GM12872 (cell line): ENCODE results near the gene NPHP4.

Experiments
- TF ChIP-seq, protein P1 (sequence below): IDR thresholded peaks from 3 replicates; pipeline ENCODE4 v1.5.1; 2011; ENCODE audit warnings: low read depth, mild to moderate bottlenecking, low read length, moderate library complexity; ENCODE audit not compliant: insufficient read depth

Gene NPHP4

DNA sequence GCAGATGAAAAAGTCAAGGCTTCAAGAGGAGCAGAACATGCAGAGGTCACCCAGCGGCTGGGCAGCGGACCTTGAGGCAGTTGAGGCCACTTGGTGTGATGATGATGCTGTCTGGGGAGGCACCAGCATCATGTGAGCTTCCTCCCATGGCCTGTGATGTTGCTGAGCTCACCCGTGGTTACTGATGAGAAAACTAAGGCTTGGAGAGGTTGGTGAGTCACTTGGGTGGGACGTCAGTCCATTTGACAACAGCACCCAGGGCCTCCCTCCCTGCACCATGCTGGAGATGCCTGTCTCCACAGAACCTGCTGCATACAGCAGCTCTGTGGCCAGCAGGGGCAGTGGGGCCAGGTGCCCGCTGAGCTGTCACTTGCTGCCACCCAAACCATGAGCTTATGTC lies 146.8 kb downstream of the NPHP4 start:
- TF ChIP-seq, protein P1, sequence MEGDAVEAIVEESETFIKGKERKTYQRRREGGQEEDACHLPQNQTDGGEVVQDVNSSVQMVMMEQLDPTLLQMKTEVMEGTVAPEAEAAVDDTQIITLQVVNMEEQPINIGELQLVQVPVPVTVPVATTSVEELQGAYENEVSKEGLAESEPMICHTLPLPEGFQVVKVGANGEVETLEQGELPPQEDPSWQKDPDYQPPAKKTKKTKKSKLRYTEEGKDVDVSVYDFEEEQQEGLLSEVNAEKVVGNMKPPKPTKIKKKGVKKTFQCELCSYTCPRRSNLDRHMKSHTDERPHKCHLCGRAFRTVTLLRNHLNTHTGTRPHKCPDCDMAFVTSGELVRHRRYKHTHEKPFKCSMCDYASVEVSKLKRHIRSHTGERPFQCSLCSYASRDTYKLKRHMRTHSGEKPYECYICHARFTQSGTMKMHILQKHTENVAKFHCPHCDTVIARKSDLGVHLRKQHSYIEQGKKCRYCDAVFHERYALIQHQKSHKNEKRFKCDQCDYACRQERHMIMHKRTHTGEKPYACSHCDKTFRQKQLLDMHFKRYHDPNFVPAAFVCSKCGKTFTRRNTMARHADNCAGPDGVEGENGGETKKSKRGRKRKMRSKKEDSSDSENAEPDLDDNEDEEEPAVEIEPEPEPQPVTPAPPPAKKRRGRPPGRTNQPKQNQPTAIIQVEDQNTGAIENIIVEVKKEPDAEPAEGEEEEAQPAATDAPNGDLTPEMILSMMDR = no peak

DNA sequence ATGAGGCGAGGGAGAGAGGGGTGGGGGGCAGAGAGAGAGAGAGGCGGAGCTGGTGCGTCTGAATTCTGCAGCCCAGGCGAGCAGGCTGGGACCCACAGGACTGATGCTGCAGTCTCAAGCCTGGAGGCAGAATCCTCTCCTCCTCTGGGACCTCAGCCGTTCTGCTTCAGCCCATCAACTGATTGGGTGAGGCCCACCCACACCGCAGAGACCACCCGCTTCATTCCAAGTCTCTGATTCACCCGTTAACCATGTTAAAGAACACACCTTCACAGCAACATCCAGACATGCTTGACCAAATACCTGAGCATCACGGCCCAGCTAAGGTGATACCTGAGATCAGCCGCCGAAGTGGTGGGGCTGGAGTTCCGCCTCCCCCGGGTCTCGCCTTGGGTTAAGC lies 147.8 kb downstream of the NPHP4 start:
- TF ChIP-seq, protein P1 = no peak

DNA sequence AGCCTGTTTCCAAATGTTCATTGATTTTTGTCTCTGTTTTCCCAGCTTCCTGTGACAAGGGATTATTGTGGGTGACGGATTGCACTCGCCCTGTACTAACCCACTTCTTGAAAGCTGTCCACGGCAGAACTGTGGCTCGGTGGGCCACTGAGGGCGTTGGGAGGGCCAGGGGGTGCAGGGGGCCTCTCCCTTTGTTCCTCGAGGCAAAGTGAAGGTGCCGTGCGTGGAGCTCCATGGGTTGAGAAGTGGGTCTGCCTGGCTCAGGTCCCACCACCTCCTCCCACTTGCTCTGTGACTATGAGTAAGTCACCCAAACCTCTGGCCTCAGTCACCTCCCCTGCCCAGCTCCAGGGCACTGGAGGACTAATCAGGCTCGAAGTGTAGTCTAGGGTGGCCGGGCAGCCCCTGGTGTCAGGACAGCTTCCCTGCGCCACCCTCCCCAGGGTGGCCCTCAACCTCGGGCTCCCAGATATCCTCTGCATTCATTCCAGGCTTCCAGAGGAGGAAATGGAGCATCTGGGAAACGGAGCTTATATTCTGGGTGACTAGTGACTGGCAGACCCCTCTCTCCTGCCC lies 148.6 kb downstream of the NPHP4 start:
- TF ChIP-seq, protein P1 = no peak

DNA sequence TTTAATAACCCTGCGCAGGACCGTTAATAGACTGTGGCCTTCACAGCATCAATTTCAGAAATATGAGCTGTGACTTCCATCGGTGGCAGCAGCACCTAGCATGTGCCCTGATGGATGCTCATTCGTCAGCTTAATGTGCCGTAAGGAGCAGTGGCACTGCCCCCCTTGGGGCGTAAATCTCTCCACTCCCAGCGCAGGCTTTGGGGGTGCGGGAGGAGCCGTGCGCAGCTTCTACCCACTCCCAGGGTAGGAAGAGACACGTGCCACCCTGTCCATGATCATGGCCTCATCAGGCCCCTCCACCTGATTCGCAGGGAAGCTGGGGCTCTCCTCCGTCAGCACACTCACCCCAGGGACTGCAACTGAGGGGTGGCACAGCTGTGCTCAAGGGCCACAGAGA lies 149.5 kb downstream of the NPHP4 start:
- TF ChIP-seq, protein P1 = no peak

DNA sequence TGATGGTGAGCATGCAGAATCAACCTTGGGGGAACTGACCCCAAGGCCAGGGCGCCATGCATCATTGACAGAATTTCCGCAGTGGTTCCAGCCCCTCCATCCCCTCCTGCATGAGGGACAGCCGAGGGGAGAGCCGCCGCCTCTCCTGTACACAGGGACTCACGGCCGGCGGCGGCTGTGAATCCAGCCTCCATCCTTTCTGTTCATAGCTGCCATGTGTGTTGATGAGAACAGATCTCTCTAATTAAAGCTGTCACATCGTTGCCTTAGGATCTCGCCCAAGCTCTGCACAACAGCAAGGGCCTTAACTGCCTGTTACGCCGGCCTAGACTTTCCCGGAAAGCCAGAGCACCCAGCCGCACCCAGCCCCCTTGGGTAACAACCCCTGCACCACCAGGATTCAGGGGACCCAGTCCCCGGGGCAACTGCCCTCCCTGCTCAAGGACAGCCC lies 151.6 kb downstream of the NPHP4 start:
- TF ChIP-seq, protein P1 = no peak

DNA sequence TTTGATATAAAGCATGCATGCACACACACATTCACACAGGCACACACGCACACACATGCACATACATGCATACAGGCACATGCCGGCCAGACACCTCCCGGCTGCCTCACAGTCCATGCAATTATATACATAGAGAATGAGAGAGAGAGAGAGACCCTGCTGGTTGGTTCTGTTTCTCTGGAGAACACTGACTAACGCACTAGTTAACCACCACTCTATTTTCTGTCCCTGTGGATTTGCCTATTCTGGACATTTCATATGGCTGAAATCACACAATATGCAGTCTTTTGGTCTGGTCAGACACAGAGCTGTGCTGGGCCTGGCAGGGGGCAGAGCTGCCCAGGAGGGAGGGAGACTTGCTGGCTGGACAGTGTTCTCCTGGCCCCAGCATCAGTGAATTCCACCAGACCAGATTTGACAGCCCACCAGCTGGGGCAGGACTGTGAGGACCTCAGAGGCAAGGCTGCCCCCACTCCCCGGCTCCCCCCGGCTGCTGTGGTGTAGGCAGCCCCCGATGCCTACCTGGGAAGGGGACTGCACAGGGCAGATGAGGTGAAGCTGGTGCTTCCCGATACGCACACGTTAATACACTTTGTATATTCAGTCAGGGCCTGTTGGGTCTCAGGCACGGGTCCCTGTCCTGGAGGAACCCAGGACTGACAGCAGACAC lies 152.2 kb downstream of the NPHP4 start:
- TF ChIP-seq, protein P1 = no peak

DNA sequence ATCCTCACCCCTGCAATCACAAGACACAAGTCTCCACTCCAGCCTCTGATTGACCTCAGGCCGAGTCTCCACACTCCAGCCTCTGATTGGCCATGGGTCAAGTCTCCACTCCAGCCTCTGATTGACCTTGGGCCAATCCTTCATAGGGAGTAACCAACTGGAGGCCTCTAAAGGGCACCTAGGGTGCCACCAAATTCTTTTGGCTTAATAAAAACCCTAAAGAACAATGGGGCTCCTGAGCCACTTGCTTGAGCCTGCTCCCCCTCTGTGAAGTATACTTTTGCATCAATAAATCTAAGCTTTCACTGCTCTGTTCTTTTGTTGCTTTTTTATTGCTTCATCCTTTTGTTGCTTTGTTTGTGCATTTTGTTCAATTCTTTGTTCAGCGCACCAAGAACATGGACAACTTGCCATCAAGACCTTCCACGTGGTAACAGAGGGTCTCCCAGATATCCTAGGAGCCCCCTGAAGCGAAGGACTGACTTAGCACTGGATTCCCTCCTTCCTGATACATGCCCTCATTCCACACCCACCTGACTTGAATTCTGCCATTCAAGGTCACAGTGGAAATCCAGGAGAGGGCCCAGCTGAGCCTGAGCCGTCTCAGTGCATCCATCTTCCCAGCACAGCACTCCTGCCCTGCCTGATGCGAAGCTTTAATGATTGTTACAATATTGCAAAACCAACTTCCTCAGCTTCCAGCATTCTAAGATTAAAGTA lies 152.9 kb downstream of the NPHP4 start:
- TF ChIP-seq, protein P1 = no peak
